Mesodermal cell (in vitro differentiated cells): ENCODE measurements around the gene C16orf90.
"Not testable (repeated sequence)": the region's sequence is repeated elsewhere in the genome, so short reads cannot be mapped to it uniquely, and the experiment has no call there.

ENCODE experiments used
- H3K27ac ChIP-seq: 2 replicates; pipeline ENCODE4 v1.7.0; 2013; ENCODE audit warnings: mild to moderate bottlenecking, low read depth, low read length, moderate library complexity; ENCODE audit not compliant: severe bottlenecking
- H3K36me3 ChIP-seq: 2 replicates; pipeline ENCODE4 v1.7.1; 2013; ENCODE audit warnings: mild to moderate bottlenecking, low read length, moderate library complexity; ENCODE audit not compliant: control insufficient read depth, insufficient read depth
- H3K4me1 ChIP-seq: one replicate; pipeline ENCODE4 v1.7.1; 2013; ENCODE audit warnings: mild to moderate bottlenecking, low read length; ENCODE audit not compliant: insufficient read depth, control insufficient read depth, poor library complexity, severe bottlenecking
- H3K4me3 ChIP-seq: 2 replicates; pipeline ENCODE4 v1.7.0; 2013; ENCODE audit warnings: low read length, control low read depth, mild to moderate bottlenecking; ENCODE audit not compliant: insufficient read depth, poor library complexity, severe bottlenecking; ENCODE audit errors: extremely low read depth
- H3K9me3 ChIP-seq: 2 replicates; pipeline ENCODE4 v1.7.1; 2013; ENCODE audit warnings: mild to moderate bottlenecking, low read length, moderate library complexity; ENCODE audit not compliant: control insufficient read depth
- WGBS, 2 experiments: methylation state at CpG; one replicate each; pipeline ENCODE4 v1.1.5; 2013; ENCODE audit warnings: missing lambda C conversion rate in 2 of 2; ENCODE audit not compliant: insufficient coverage in 2 of 2; 5-methylcytosine and 5-hydroxymethylcytosine counted together

Gene C16orf90

GRCh38 chr16:3513892-3514583, 18.7 kb upstream of the C16orf90 start:
- H3K36me3 ChIP-seq: peaks cover 79% of the 10 kb centered on the region
- H3K27ac ChIP-seq: no peak overlapping the region
- H3K4me1 ChIP-seq: no peaks in the 10 kb centered on the region
- no peak overlapping the region for H3K4me3 ChIP-seq
- no peaks in the 10 kb centered on the region for H3K9me3 ChIP-seq
- WGBS, 2 experiments: 94 to 97% methylated on average over 4 to 5 of the region's 7 CpGs

- H3K36me3 ChIP-seq: peaks cover 77% of the 10 kb centered on the region
- WGBS, 2 experiments: 93 to 95% methylated on average over 19 to 20 of the region's 23 CpGs
- H3K27ac ChIP-seq: no peak overlapping the region
- H3K4me3 ChIP-seq: no peak overlapping the region
- no peaks in the 10 kb centered on the region for H3K4me1 ChIP-seq
- H3K9me3 ChIP-seq: no peaks in the 10 kb centered on the region
Measured at GRCh38 chr16:3511286-3512180, 16.2 kb upstream of the C16orf90 start.

- Histone ChIP-seq H3K27ac (no peak overlapping the region), H3K9me3 (no peaks in the 10 kb centered on the region), H3K4me3 (no peak overlapping the region), H3K36me3 (peaks cover 80% of the 10 kb centered on the region), H3K4me1 (no peaks in the 10 kb centered on the region)
- WGBS, 2 experiments: 90 to 93% methylated on average over 10 of the region's 10 CpGs
Measured at GRCh38 chr16:3510416-3510815, 15.1 kb upstream of the C16orf90 start.

- H3K9me3 ChIP-seq: no peaks in the 10 kb centered on the region
- no peaks in the 10 kb centered on the region for H3K4me1 ChIP-seq
- 89 to 97% methylated on average over 9 to 10 of the region's 13 CpGs for WGBS, 2 experiments
- H3K27ac ChIP-seq: no peak overlapping the region
- peaks cover 82% of the 10 kb centered on the region for H3K36me3 ChIP-seq
- H3K4me3 ChIP-seq: no peak overlapping the region
Measured at GRCh38 chr16:3509470-3509928, 14.2 kb upstream of the C16orf90 start.

GRCh38 chr16:3508736-3509135, 13.4 kb upstream of the C16orf90 start:
- Histone ChIP-seq H3K36me3 (peaks cover 75% of the 10 kb centered on the region), H3K27ac (no peak overlapping the region), H3K9me3 (no peaks in the 10 kb centered on the region), H3K4me1 (no peaks in the 10 kb centered on the region), H3K4me3 (no peak overlapping the region)
- 92 to 94% methylated on average over 5 to 7 of the region's 7 CpGs for WGBS, 2 experiments

GRCh38 chr16:3503523-3503922, 8.2 kb upstream of the C16orf90 start:
- H3K4me1 ChIP-seq: no peaks in the 10 kb centered on the region
- H3K36me3 ChIP-seq: peaks cover 34% of the 10 kb centered on the region
- no peak overlapping the region for H3K27ac ChIP-seq
- no peak overlapping the region for H3K4me3 ChIP-seq
- no peaks in the 10 kb centered on the region for H3K9me3 ChIP-seq
- WGBS, 2 experiments: 96 to 99% methylated on average over 5 to 6 of the region's 6 CpGs

GRCh38 chr16:3501783-3502400, 6.6 kb upstream of the C16orf90 start:
- peaks cover 20% of the 10 kb centered on the region for H3K36me3 ChIP-seq
- H3K9me3 ChIP-seq: no peaks in the 10 kb centered on the region
- 88 to 91% methylated on average over 18 of the region's 22 CpGs for WGBS, 2 experiments
- no peaks in the 10 kb centered on the region for H3K4me1 ChIP-seq
- peak overlapping the region; percentile 71 for H3K4me3 ChIP-seq
- H3K27ac ChIP-seq: no peak overlapping the region

GRCh38 chr16:3501412-3501761, 6.1 kb upstream of the C16orf90 start:
- peaks cover 18% of the 10 kb centered on the region for H3K36me3 ChIP-seq
- H3K4me3 ChIP-seq: peak overlapping the region; percentile 71
- whole genome bisulfite sequencing, 2 experiments: 26 to 28% methylated on average over 16 to 20 of the region's 24 CpGs
- not testable (repeated sequence) for H3K4me1 ChIP-seq, H3K9me3 ChIP-seq
- peak overlapping the region; percentile 93 for H3K27ac ChIP-seq

GRCh38 chr16:3498988-3499387, 3.7 kb upstream of the C16orf90 start:
- Histone ChIP-seq H3K9me3 (no peaks in the 10 kb centered on the region), H3K4me3 (no peak overlapping the region), H3K27ac (no peak overlapping the region), H3K4me1 (no peaks in the 10 kb centered on the region), H3K36me3 (no peaks in the 10 kb centered on the region)
- 92 to 94% methylated on average over 15 of the region's 16 CpGs for WGBS, 2 experiments

- no peak overlapping the region for H3K4me3 ChIP-seq
- no peak overlapping the region for H3K27ac ChIP-seq
- 83 to 95% methylated on average over 2 to 4 of the region's 4 CpGs for WGBS, 2 experiments
- H3K36me3 ChIP-seq: no peaks in the 10 kb centered on the region
- no peaks in the 10 kb centered on the region for H3K4me1 ChIP-seq
- no peaks in the 10 kb centered on the region for H3K9me3 ChIP-seq
Measured at GRCh38 chr16:3497771-3498170, 2.5 kb upstream of the C16orf90 start.
